NCI-H2196 (cell line): Measurements from ENCODE around the gene GSG1L.
A peak's percentile ranks its signal among the peaks of the same experiment; 100 is the strongest.
"Not testable (repeated sequence)": the region's sequence is repeated elsewhere in the genome, so short reads cannot be mapped to it uniquely, and the experiment has no call there.

Source experiments
- DNase-seq: peaks from one replicate; lab custom pipeline; 2025; ENCODE audit not compliant: unreplicated experiment; lab: John Stamatoyannopoulos, UW

Gene GSG1L

GRCh38 chr16:27907457-27907972 is 156.0 kb downstream of the GSG1L start:
- DNase-seq = no peak

DNA sequence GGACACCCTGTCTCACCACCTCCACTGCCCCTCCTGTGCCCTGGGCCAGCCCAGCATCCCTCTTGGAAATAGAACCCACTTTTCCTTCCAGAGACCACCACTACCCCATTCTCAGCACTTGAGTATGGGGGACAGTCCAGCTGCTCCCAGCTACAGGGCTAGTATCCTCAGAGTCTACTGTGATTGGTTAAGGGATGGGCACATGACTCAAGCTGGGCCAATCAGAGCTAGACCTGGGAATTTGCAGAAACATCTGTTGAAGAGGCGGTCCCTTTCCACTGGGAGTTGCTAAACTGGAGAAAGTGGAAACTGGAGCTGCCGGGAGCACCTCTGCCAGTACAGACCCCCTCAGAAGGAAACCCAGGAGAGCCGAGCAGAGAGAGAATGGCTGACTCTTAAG is 156.6 kb downstream of the GSG1L start:
- no peak for DNase-seq

DNA sequence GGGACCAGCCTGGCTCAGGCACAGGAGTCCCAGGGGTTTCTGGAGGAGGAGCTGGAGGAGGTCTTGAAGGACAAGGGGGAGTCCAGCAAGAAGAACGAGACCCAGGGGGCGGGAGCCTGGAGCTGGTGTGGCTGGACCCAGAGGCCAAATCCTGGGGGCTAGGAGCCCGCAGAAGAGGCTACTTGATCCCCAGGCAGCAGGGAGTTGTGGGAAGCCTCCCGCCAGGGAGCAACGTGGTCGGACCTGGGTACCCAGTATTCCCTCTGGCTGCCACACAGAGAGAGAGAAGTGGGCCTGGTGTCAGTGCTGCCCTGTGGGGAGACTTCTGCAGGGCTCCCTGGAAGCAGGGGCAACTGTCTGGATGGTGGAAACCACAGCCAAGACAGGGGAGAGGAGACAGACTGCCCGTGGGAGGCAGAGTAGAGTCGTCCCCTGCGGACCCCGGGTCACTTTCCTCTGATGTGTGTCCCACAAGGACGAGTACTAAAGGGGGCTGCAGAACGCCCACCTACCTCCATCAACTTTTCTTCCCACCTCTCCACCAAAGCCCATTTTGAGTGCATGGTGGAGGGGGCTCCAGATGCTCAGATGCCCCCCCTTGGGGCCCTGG is 160.4 kb downstream of the GSG1L start:
- DNase-seq = no peak

GRCh38 chr16:27902551-27902950 is 161.0 kb downstream of the GSG1L start:
- DNase-seq = no peak

DNA sequence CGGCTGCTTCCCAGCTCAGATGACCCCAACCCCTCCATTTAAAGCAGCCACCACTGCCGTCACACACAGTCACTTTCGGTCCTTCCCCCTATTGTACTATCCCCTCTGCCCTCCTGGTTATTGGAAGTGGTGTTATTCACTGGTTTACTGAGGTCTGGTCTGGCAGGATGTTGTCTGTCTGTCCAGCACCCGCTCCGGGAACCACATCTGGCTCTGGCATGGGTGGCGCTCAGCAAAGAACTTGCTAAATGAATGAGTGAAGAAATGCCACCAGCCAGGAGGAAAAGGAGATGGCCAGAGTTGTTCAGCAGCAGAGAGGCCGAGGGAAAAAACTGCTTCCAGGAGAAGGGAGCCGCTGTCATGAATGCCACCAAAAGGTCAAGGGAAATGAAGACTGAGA is 161.6 kb downstream of the GSG1L start:
- no peak for DNase-seq

GRCh38 chr16:27899736-27900135 is 163.8 kb downstream of the GSG1L start:
- no peak for DNase-seq

DNA sequence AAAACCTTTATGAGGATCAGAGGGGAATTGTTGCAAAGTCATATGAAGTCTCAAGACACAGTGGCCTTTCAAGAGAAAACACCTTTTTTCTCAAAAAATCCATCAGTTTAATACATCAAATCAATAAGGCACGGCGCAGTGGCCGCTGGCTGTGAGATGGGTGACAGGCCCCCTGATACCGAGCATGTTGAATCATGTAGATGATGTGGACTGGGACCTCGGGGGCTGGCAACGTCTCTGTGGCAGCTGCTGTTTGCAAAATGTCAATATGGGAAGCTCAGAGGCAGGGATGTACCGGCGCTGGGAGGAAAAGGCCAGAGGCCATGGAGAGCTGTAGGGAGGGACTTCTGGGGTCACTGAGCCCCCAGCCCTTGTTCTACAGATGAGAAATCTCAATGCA is 169.1 kb downstream of the GSG1L start:
- DNase-seq = no peak

DNA sequence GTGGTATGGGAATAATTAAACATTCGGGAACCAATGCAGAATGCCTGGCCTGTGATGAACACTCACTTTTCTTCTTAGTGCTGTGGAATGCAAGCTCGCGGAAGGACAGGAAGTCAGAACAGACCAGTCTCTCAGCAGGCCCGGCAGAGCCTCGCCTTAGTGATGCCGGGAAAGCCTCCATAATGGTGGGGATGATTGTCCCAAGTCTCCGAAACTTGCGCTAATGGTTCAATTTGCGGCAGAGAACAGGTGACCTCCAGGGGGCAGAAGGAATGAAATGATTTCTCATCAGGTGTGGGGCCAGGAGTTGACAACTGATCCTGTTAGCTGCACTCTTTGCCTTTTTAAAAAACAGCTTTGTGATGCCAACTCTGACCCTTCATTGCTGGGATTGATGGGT is 170.6 kb downstream of the GSG1L start:
- no peak for DNase-seq

DNA sequence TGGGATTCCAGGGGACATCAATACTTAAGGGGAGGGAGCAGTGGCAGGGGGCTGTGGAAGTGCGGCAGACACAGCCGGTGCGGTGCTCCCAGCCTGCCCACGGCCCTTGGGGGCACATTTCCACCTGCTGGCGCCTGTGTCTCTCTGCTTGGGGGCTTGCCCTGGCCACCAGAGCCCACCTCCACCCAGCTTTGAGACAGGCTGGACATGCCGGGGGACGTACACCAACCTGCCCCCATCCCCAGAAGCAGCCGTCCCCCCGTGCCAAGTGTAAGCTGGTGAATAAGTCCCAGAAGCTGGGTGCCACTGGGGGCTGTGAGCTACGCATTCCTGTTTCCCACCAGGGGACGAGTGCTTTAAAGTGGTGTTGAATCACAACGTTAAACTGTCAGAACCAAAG is 172.6 kb downstream of the GSG1L start:
- DNase-seq = no peak

GRCh38 chr16:27890006-27890405 is 173.5 kb downstream of the GSG1L start:
- DNase-seq = no peak

GRCh38 chr16:27883576-27883975 is 179.9 kb downstream of the GSG1L start:
- no peak for DNase-seq

DNA sequence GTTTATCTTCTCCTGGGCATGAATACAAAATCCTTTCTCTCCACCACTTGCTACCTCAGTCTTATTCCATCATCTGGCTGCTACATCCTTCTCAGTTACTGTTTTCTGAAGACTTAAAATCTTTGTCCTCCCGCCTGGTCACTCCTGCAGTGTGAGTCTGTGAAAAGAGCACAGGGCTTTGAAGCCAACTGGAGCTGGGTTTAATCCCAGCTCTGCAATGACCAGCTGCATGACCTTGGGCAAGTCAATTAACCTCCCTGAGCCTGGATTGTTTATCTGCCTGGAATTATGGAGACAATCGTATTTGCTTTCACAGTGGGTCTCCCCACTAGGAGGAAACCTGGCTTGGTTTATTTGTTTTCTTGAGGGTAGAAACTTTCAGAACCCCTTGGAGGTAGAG is 183.2 kb downstream of the GSG1L start:
- no peak for DNase-seq

DNA sequence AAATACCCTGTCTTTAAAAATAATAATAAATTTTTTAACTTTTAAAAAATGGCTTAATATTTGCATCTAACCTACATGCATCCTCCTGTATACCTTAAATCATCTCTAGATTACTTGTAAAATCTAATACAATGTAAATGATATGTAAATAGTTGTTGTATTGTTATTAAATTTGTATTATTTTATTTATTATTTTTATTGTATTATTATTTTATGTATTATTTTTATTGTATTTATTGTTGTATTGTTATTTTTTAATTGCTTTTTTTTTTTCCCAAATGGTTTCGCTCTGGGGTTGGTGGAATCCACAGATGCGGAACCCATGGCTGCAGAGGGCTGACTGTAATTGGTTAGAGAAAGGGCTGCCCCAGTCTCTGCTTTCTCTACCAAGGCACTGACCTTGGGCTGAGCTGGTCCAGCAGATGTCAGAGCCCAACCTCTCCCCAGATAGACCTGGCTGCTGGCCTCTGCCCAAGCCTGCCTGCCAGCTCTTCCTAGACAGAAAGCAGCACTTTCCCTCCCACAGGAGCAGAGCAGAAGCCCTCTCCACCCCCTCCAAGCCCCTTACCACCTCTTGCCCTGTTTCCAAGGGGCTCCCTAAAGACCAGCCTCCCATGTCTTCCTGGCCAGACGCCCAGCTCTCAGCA is 183.8 kb downstream of the GSG1L start:
- no peak for DNase-seq

- DNase-seq = not testable (repeated sequence)
Measured at GRCh38 chr16:27872627-27873026, 190.9 kb downstream of the GSG1L start.

DNA sequence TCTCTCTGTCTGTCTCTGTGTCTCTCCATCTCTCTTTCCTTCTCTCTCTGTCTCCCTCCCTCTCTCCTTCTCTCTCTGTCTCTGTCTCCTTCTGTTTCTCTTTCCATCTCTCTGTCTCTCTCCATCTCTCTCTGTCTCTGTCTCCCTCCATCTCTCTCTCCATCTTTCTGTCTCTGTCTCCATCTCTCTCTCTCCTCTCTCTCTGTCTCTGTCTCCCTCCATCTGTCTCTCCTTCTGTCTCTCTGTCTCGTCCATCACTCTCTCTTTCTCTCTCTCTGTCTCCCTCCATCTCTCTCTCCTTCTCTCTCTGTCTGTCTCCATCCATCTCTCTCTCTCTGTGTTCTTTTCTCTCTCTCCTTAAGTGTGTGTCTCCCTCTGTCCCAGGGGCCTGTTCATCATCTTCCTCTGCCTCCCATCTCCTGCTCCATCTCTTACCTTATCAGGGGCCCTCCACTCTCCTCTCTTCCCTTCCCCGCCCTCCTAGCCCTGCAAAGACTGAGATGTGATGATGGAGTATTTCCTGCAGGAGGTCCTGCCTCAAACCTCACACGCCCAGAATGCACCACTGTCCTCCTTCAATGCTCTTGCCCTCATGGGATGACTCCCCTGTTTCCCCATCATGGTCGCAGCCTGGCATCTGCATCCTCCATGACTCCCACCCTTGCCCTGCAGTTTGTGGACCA is 193.3 kb downstream of the GSG1L start:
- no peak for DNase-seq

- no peak for DNase-seq
Measured at GRCh38 chr16:27869411-27869810, 194.1 kb downstream of the GSG1L start.

- no peak for DNase-seq
Measured at GRCh38 chr16:27868180-27868579, 195.3 kb downstream of the GSG1L start.

DNA sequence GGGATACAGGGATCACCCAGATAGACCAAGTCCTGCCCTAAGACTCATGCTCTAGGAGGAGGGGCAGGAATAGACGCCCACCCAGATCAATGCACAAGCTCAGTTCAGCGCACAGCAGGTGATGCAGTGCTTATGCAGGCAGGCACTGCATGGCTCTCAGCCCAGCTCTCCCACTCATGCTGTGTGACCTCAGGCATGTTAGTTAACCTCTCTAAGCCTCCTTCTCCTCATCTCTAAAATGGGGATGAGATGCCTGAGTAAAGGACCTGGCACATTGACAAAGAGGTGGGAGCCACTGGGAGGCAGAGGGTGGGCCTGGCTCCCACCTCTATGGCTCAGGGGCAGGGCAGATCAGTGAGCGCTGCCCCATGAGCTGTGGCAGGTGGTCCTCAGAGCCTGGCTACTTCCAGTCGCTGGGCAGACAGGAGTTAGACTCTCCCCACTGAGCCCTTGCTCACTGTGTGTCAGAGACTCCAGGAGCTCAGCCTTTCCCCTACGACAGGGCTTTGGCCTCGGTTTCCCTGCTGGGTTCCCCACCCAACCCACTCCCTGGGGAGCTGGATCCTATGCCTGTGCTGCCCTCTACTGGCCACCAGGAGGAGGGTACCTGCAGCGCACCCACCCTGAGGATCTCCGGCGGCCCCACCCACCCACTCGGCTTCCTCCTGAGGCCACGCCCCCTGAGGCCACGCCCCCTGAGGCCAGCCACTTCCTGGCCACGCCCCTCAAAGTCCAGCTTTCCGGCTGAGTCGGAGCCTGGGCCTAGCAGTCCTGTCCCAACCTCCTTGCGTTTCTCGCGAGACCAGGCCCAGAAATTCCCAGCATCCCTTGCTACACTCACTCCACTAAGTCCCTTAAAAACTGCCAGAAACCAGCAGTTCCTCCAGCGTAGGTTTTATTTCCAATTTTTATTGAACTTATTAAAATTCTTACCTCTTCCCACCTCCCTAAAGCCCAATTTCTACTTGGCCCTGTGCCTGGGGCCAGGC is 196.1 kb downstream of the GSG1L start:
- peak; percentile 38 for DNase-seq

DNA sequence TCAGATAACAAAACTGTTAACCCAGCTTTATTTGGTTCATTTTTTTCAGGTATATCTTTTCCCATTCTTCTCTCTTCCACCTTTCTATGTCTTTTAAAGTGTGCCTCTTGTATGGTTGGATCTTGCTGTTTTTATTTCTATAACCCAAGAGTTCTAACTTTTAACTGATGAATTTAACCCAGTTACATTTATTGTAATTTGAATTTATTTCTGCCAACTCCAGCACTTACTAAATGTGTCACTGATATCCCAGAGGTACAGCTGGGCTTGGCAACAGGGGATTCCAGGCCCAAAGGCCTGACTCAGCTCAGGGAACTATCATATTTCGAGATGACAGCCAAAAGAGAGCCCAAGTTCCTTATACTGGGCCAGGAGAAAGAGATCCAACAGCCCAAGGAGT is 200.1 kb downstream of the GSG1L start:
- DNase-seq = no peak

DNA sequence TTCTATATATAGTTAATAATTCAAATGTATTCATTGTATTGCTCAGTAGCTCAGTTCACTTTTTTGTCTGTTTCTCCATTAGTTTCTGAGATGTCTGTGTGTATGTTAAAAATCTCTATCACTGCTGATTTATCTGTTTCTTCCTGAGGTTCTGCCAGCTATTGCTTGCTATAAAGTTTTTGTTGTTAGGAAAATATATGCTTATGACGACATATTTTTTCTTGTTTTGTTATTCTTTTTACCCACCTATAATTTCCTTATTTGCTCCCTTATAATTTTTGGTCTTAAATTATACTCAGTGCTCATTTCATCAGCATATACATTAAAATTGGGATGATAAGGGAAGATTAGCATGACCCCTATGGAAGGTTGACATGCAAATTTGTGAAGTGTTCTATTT is 200.6 kb downstream of the GSG1L start:
- DNase-seq = no peak

GRCh38 chr16:27860091-27860490 is 203.4 kb downstream of the GSG1L start:
- DNase-seq = no peak
